Epithelial cell of proximal tubule (primary cell): ENCODE measurements around the gene CBL. TPM values are rescaled to one million over a fixed set of nuclear protein-coding genes. Genes with fewer than 3 reads are reported as not detected.
"Not testable (repeated sequence)": the region's sequence is repeated elsewhere in the genome, so short reads cannot be mapped to it uniquely, and the experiment has no call there.

Experiments used
- DNase-seq: peaks from one replicate; pipeline ENCODE4 v3.0.0-alpha.2; 2011; ENCODE audit warnings: low read depth
- H3K4me3 ChIP-seq: 2 replicates; pipeline ENCODE4 v1.5.1; 2011; ENCODE audit warnings: low read depth, mild to moderate bottlenecking, low read length
- CTCF ChIP-seq: conservative IDR thresholded peaks from 2 replicates; pipeline ENCODE4 v1.5.1; 2012; ENCODE audit warnings: low read depth, mild to moderate bottlenecking, low read length
- total RNA-seq: library from RNA; depleted of rRNA; stranded (reverse); fragments of >200 nt; gene quantifications from 2 replicates; pipeline ENCODE4 v1.2.3, GENCODE V29; 2015

The CBL gene
- total RNA-seq, 1 donor from 2014 or later: 17.4 TPM

GRCh38 chr11:119185981-119186634, 20.0 kb upstream of the CBL start:
- H3K4me3 ChIP-seq: peak overlapping the region; percentile 41
- DNase-seq: no peak
- no peak for TF ChIP-seq CTCF

GRCh38 chr11:119187123-119187892, 18.8 kb upstream of the CBL start:
- no peak for DNase-seq
- H3K4me3 ChIP-seq: no peak overlapping the region
- no peak for TF ChIP-seq CTCF

- DNase-seq: no peak
- TF ChIP-seq CTCF: no peak
- no peak overlapping the region for H3K4me3 ChIP-seq
Observed at GRCh38 chr11:119188067-119188466, 18.1 kb upstream of the CBL start.

GRCh38 chr11:119188887-119189286, 17.3 kb upstream of the CBL start:
- TF ChIP-seq CTCF: no peak
- DNase-seq: no peak
- H3K4me3 ChIP-seq: no peak overlapping the region

- no peak for DNase-seq
- no peak overlapping the region for H3K4me3 ChIP-seq
- TF ChIP-seq CTCF: no peak
Observed at GRCh38 chr11:119189393-119189792, 16.7 kb upstream of the CBL start.

- no peak for DNase-seq
- no peak for TF ChIP-seq CTCF
- no peak overlapping the region for H3K4me3 ChIP-seq
Observed at GRCh38 chr11:119190531-119190930, 15.6 kb upstream of the CBL start.

GRCh38 chr11:119191265-119191664, 14.9 kb upstream of the CBL start:
- H3K4me3 ChIP-seq, DNase-seq: not testable (repeated sequence)
